ENCODE measurements around the gene HSD17B3.
"Not testable (repeated sequence)": the region's sequence is repeated elsewhere in the genome, so short reads cannot be mapped to it uniquely, and the experiment has no call there.

The HSD17B3 gene

GRCh38 chr9:96192710-96193109 is 109.3 kb downstream of the HSD17B3 start:
- no peak for DNase-seq

- no peak for DNase-seq
Observed at GRCh38 chr9:96189995-96190394, 112.0 kb downstream of the HSD17B3 start.

GRCh38 chr9:96189581-96189980 is 112.4 kb downstream of the HSD17B3 start:
- not testable (repeated sequence) for DNase-seq

- no peak for DNase-seq
Observed at GRCh38 chr9:96188571-96188970, 113.4 kb downstream of the HSD17B3 start.

DNA sequence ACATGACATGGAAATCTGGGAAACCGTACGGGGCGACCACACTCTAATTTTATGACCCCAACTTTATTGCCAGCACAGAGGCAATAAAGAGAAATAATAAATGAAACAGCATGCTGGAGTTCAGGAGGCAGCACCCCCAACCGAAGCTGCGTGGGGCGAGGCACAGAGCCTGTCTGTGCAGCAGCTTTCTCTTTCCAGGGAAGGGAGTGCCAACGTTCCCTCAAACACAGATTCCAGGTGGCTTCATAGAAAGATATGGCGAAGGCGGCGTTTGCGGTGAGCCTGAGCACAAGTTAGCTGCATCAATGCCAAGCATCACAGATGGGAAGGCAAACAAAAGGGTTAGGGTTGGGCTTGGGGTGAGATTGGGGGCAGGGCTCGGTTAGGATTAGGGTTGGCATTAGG is 114.8 kb downstream of the HSD17B3 start:
- no peak for DNase-seq

DNA sequence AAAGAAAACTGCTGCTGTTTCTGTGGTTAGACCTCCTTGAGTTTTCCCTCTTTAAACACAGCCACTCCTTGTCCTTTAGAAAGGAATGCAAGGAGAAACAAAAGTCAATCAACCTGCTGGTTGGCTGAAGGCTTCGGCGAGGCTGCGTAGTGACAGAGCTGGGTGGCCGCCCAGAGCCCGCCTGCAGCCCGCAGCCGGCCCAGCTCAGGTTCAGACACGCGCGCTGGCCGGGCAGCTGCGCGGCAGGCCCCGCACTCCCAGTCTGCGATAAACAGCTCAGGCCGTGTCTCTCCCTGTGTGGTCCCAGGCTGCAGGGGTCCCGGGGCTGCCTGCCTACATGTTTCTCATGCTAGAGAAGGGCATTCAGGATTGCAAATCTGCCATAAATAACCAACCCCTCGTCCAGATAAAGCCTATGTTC is 115.4 kb downstream of the HSD17B3 start:
- no peak for DNase-seq

DNA sequence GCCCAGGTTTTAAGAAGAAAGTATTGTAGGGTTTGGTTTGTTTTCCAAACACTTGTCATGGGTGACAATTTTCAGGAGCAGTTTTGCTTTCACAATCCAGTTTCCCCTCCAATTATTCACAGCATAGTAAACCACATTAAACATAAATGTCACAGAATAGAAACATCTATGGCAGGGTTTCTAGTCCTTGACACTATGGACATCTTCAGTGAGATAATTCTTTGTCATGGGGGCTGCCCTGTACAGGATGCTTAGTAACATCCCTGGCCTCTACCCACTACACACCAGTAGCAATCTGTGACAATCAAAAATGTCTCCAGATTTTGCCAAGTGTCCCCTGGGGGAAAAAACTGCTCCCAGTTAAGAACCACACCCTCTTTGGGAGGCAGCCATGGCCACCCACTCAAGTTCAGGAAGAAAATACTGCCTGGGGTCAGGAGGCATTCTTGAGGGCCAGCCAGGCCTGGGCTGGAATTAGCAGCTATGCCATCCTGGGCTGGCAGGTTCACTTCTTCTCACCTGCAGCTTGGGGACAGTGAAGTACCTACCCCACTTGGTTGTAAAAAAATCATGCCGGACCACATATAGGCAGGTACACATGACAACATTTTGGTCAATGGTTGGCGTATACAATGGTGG is 116.3 kb downstream of the HSD17B3 start:
- DNase-seq: no peak

Data from GOT3 (cell line).